SK-N-MC (cell line): ENCODE results near the gene STK17B.

ENCODE experiments used
- EZH2 ChIP-seq: fragments of 200-600 bp; sonication (generic); IDR thresholded peaks from one replicate; pipeline ENCODE4 v1.6.1; 2017; ENCODE audit warnings: antibody characterized with exemption
- FOXP2 ChIP-seq: optimal IDR thresholded peaks from 2 replicates; pipeline ENCODE3; 2011; ENCODE audit warnings: mild to moderate bottlenecking, moderate library complexity; ENCODE audit not compliant: insufficient read depth; ENCODE audit errors: extremely low read length, control extremely low read depth

GRCh38 chr2:196112418-196113034 is 58.9 kb downstream of the STK17B start:
- TF ChIP-seq EZH2 (no peak), FOXP2 (no peak)
